ENCODE results near the gene NOS1AP.
"Not testable (repeated sequence)": the region's sequence is repeated elsewhere in the genome, so short reads cannot be mapped to it uniquely, and the experiment has no call there.

The NOS1AP gene

GRCh38 chr1:162168261-162168660 lies 98.8 kb downstream of the NOS1AP start:
- Histone ChIP-seq H3K36me3 (ENCODE audit: control insufficient read depth, insufficient read depth, low read length) (no peaks in the 10 kb centered on the region), H3K9me3 (ENCODE audit: control insufficient read depth, insufficient read depth, low read length) (no peaks in the 10 kb centered on the region), H3K9ac (ENCODE audit: low read depth, low read length) (no peak overlapping the region), H3K27ac (ENCODE audit: low read depth, low read length) (no peak overlapping the region), H3K4me1 (ENCODE audit: control insufficient read depth, insufficient read depth, low read length) (peaks cover 33% of the 10 kb centered on the region), H3K4me3 (ENCODE audit: low read depth, low read length) (no peak overlapping the region), H3K27me3 (ENCODE audit: control insufficient read depth, insufficient read depth, low read length) (no peaks in the 10 kb centered on the region)

- no peak overlapping the region for H3K27ac ChIP-seq (ENCODE audit: low read depth, low read length)
- no peak overlapping the region for H3K9ac ChIP-seq (ENCODE audit: low read depth, low read length)
Measured at GRCh38 chr1:162169031-162169790, 99.7 kb downstream of the NOS1AP start.

GRCh38 chr1:162171111-162171510 lies 101.6 kb downstream of the NOS1AP start:
- Histone ChIP-seq H3K9me3 (ENCODE audit: control insufficient read depth, insufficient read depth, low read length) (no peaks in the 10 kb centered on the region), H3K4me3 (ENCODE audit: low read depth, low read length) (no peak overlapping the region), H3K4me1 (ENCODE audit: control insufficient read depth, insufficient read depth, low read length) (peaks cover 48% of the 10 kb centered on the region), H3K27ac (ENCODE audit: low read depth, low read length) (no peak overlapping the region), H3K36me3 (ENCODE audit: control insufficient read depth, insufficient read depth, low read length) (no peaks in the 10 kb centered on the region), H3K9ac (ENCODE audit: low read depth, low read length) (no peak overlapping the region), H3K27me3 (ENCODE audit: control insufficient read depth, insufficient read depth, low read length) (no peaks in the 10 kb centered on the region)

More at GRCh38 chr1:162169031-162169790, 99.7 kb downstream of the NOS1AP start:
- Histone ChIP-seq H3K4me3 (ENCODE audit: low read depth, low read length) (no peak overlapping the region), H3K9me3 (ENCODE audit: control insufficient read depth, insufficient read depth, low read length) (no peaks in the 10 kb centered on the region), H3K4me1 (ENCODE audit: control insufficient read depth, insufficient read depth, low read length) (peaks cover 33% of the 10 kb centered on the region), H3K27me3 (ENCODE audit: control insufficient read depth, insufficient read depth, low read length) (no peaks in the 10 kb centered on the region), H3K36me3 (ENCODE audit: control insufficient read depth, insufficient read depth, low read length) (no peaks in the 10 kb centered on the region)

DNA sequence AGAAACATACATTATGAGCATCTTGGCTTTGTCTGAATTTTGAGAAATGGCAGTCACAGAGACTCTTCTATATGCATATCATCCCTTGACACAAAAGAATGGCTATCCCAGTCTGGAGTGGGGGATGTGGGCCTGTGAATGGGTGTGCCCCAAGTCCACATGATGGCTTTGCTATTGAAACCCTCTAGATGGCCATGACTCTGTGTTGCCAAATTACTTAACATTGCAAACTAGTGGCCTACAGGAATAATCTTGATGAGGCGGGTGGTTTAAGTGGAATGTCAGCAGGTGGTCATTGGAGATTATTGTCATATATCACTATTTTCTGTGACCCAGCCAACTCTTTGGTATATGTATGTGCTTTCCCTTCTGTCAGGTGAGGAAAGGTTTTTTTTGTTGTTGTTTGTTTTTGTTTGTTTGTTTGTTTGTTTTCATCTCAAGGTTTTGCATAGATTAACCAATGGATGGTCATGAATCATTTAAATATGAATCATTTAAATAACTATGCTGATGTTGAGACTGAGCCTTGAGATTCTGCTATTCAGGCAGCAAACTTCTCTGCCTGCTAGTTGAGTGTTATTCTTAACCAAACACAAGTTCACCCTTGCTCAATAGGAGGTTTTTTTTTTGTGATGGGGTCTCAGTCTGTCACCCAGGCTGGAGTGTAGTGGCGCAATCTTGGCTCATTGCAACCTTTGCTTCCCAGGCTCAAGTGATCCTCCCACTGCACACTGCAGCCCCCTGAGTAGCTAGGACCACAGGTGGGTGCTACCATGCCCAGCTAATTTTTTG lies 103.0 kb downstream of the NOS1AP start:
- peaks cover 52% of the 10 kb centered on the region for H3K4me1 ChIP-seq (ENCODE audit: control insufficient read depth, insufficient read depth, low read length)
- H3K4me3 ChIP-seq (ENCODE audit: low read depth, low read length) = no peak overlapping the region
- no peaks in the 10 kb centered on the region for H3K9me3 ChIP-seq (ENCODE audit: control insufficient read depth, insufficient read depth, low read length)
- H3K36me3 ChIP-seq (ENCODE audit: control insufficient read depth, insufficient read depth, low read length) = no peaks in the 10 kb centered on the region
- H3K9ac ChIP-seq (ENCODE audit: low read depth, low read length) = no peak overlapping the region
- no peaks in the 10 kb centered on the region for H3K27me3 ChIP-seq (ENCODE audit: control insufficient read depth, insufficient read depth, low read length)
- no peak overlapping the region for H3K27ac ChIP-seq (ENCODE audit: low read depth, low read length)

DNA sequence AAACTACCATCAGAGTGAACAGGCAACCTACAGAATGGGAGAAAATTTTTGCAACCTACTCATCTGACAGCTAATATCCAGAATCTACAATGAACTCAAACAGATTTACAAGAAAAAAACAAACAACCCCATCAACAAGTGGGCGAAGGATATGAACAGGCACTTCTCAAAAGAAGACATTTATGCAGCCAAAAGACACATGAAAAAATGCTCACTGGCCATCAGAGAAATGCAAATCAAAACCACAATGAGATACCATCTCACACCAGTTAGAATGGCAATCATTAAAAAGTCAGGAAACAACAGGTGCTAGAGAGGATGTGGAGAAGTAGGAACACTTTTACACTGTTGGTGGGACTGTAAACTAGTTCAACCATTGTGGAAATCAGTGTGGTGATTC lies 104.1 kb downstream of the NOS1AP start:
- H3K4me1 ChIP-seq (ENCODE audit: control insufficient read depth, insufficient read depth, low read length) = peaks cover 57% of the 10 kb centered on the region
- not testable (repeated sequence) for H3K9me3 ChIP-seq (ENCODE audit: control insufficient read depth, insufficient read depth, low read length); H3K9ac ChIP-seq (ENCODE audit: low read depth, low read length); H3K27me3 ChIP-seq (ENCODE audit: control insufficient read depth, insufficient read depth, low read length); H3K36me3 ChIP-seq (ENCODE audit: control insufficient read depth, insufficient read depth, low read length); H3K4me3 ChIP-seq (ENCODE audit: low read depth, low read length); H3K27ac ChIP-seq (ENCODE audit: low read depth, low read length)

DNA sequence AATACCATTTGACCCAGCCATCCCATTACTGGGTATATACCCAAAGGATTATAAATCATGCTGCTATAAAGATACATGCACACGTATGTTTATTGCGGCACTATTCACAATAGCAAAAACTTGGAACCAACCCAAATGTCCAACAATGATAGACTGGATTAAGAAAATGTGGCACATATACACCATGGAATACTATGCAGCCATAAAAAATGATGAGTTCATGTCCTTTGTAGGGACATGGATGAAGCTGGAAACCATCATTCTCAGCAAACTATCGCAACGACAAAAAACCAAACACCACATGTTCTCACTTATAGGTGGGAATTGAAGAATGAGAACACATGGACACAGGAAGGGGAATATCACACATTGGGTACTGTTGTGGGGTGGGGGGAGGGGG lies 104.5 kb downstream of the NOS1AP start:
- not testable (repeated sequence) for H3K9ac ChIP-seq (ENCODE audit: low read depth, low read length); H3K27ac ChIP-seq (ENCODE audit: low read depth, low read length); H3K4me3 ChIP-seq (ENCODE audit: low read depth, low read length); H3K36me3 ChIP-seq (ENCODE audit: control insufficient read depth, insufficient read depth, low read length); H3K9me3 ChIP-seq (ENCODE audit: control insufficient read depth, insufficient read depth, low read length); H3K27me3 ChIP-seq (ENCODE audit: control insufficient read depth, insufficient read depth, low read length)
- peaks cover 58% of the 10 kb centered on the region for H3K4me1 ChIP-seq (ENCODE audit: control insufficient read depth, insufficient read depth, low read length)

- no peaks in the 10 kb centered on the region for H3K27me3 ChIP-seq (ENCODE audit: control insufficient read depth, insufficient read depth, low read length)
- no peaks in the 10 kb centered on the region for H3K9me3 ChIP-seq (ENCODE audit: control insufficient read depth, insufficient read depth, low read length)
- H3K36me3 ChIP-seq (ENCODE audit: control insufficient read depth, insufficient read depth, low read length) = no peaks in the 10 kb centered on the region
- peaks cover 58% of the 10 kb centered on the region for H3K4me1 ChIP-seq (ENCODE audit: control insufficient read depth, insufficient read depth, low read length)
- 0 out of 2 replicates have a peak overlapping the region, but pooled peaks have one; percentile 14 for H3K4me3 ChIP-seq (ENCODE audit: low read depth, low read length)
- no peak overlapping the region for H3K9ac ChIP-seq (ENCODE audit: low read depth, low read length)
- H3K27ac ChIP-seq (ENCODE audit: low read depth, low read length) = peak overlapping the region; percentile 41
Measured at GRCh38 chr1:162175379-162176081, 106.0 kb downstream of the NOS1AP start.

- Histone ChIP-seq H3K36me3 (ENCODE audit: control insufficient read depth, insufficient read depth, low read length) (no peaks in the 10 kb centered on the region), H3K4me3 (ENCODE audit: low read depth, low read length) (no peak overlapping the region), H3K4me1 (ENCODE audit: control insufficient read depth, insufficient read depth, low read length) (peaks cover 61% of the 10 kb centered on the region), H3K27me3 (ENCODE audit: control insufficient read depth, insufficient read depth, low read length) (no peaks in the 10 kb centered on the region), H3K9ac (ENCODE audit: low read depth, low read length) (no peak overlapping the region), H3K27ac (ENCODE audit: low read depth, low read length) (peak overlapping the region; percentile 11), H3K9me3 (ENCODE audit: control insufficient read depth, insufficient read depth, low read length) (no peaks in the 10 kb centered on the region)
Measured at GRCh38 chr1:162177126-162177525, 107.6 kb downstream of the NOS1AP start.

- Histone ChIP-seq H3K9me3 (ENCODE audit: control insufficient read depth, insufficient read depth, low read length) (no peaks in the 10 kb centered on the region), H3K4me3 (ENCODE audit: low read depth, low read length) (no peak overlapping the region), H3K4me1 (ENCODE audit: control insufficient read depth, insufficient read depth, low read length) (peaks cover 51% of the 10 kb centered on the region), H3K27me3 (ENCODE audit: control insufficient read depth, insufficient read depth, low read length) (no peaks in the 10 kb centered on the region), H3K36me3 (ENCODE audit: control insufficient read depth, insufficient read depth, low read length) (no peaks in the 10 kb centered on the region), H3K9ac (ENCODE audit: low read depth, low read length) (no peak overlapping the region), H3K27ac (ENCODE audit: low read depth, low read length) (no peak overlapping the region)
Measured at GRCh38 chr1:162178432-162178831, 108.9 kb downstream of the NOS1AP start.

- no peak overlapping the region for H3K4me3 ChIP-seq (ENCODE audit: low read depth, low read length)
- H3K36me3 ChIP-seq (ENCODE audit: control insufficient read depth, insufficient read depth, low read length) = no peaks in the 10 kb centered on the region
- no peak overlapping the region for H3K27ac ChIP-seq (ENCODE audit: low read depth, low read length)
- H3K4me1 ChIP-seq (ENCODE audit: control insufficient read depth, insufficient read depth, low read length) = peaks cover 51% of the 10 kb centered on the region
- no peaks in the 10 kb centered on the region for H3K27me3 ChIP-seq (ENCODE audit: control insufficient read depth, insufficient read depth, low read length)
- H3K9me3 ChIP-seq (ENCODE audit: control insufficient read depth, insufficient read depth, low read length) = no peaks in the 10 kb centered on the region
- no peak overlapping the region for H3K9ac ChIP-seq (ENCODE audit: low read depth, low read length)
Measured at GRCh38 chr1:162179121-162179520, 109.6 kb downstream of the NOS1AP start.

- no peaks in the 10 kb centered on the region for H3K36me3 ChIP-seq (ENCODE audit: control insufficient read depth, insufficient read depth, low read length)
- no peaks in the 10 kb centered on the region for H3K27me3 ChIP-seq (ENCODE audit: control insufficient read depth, insufficient read depth, low read length)
- peak overlapping the region; percentile 25 for H3K27ac ChIP-seq (ENCODE audit: low read depth, low read length)
- H3K4me1 ChIP-seq (ENCODE audit: control insufficient read depth, insufficient read depth, low read length) = peaks cover 50% of the 10 kb centered on the region
- H3K9me3 ChIP-seq (ENCODE audit: control insufficient read depth, insufficient read depth, low read length) = no peaks in the 10 kb centered on the region
- no peak overlapping the region for H3K9ac ChIP-seq (ENCODE audit: low read depth, low read length)
- H3K4me3 ChIP-seq (ENCODE audit: low read depth, low read length) = no peak overlapping the region
Measured at GRCh38 chr1:162180813-162181212, 111.3 kb downstream of the NOS1AP start.
